ENCODE results near the gene SETD6.

DNA sequence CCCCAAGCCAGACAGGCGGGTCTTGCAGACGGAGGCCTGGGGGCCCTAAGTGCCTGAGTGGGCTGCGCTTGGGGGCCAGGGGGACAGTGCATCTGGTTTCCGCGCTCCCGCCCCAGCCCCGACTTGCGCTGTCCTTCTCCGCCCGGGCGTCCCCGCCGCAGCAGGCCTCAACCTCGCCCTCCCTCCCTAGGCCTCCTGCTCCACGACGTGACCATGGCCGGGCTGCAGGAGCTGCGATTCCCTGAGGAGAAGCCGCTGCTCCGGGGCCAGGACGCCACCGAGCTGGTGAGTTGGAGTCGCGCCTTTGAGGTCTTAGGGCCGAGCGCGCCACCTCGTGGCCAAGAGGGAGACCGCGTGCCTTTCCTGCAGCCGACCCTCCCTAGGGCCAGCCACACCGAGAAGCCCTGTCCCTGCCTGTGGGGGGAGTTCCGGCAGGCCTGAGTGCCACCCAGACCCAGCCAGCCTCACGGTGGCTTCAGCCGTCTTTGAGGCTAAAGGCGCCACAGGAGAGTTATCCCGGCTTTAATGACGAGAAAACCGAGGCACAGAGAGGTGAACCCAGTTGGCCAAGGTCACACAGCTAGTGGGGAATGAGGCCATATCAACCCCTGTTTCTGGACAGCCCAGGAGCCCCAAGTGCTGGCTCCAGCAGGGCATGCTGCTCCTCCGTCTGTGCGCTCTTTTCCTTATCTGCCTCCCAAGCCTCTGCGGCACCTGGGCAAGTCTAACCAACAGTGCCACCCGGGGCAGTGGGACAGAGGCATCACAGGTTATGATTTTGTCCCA, 27.6 kb upstream of the SETD6 start:
- TF ChIP-seq, protein P1, sequence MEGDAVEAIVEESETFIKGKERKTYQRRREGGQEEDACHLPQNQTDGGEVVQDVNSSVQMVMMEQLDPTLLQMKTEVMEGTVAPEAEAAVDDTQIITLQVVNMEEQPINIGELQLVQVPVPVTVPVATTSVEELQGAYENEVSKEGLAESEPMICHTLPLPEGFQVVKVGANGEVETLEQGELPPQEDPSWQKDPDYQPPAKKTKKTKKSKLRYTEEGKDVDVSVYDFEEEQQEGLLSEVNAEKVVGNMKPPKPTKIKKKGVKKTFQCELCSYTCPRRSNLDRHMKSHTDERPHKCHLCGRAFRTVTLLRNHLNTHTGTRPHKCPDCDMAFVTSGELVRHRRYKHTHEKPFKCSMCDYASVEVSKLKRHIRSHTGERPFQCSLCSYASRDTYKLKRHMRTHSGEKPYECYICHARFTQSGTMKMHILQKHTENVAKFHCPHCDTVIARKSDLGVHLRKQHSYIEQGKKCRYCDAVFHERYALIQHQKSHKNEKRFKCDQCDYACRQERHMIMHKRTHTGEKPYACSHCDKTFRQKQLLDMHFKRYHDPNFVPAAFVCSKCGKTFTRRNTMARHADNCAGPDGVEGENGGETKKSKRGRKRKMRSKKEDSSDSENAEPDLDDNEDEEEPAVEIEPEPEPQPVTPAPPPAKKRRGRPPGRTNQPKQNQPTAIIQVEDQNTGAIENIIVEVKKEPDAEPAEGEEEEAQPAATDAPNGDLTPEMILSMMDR (IDR thresholded peaks at IDR 0.05 in 4 of 5, conservative IDR thresholded peaks at IDR 0.05 in 1 of 5): peak; percentile 83 to 94 (median 89)
- TF ChIP-seq POLR2A (IDR thresholded peaks at IDR 0.05): no peak

Measured in gastrocnemius medialis (tissue), 4 donors.